NT2/D1 (cell line): Measurements from ENCODE around the gene LRMDA.

Experiments used
- DNase-seq: peaks from one replicate; pipeline ENCODE4 v3.0.0-alpha.2; 2011; ENCODE audit warnings: low read depth, low spot score
- H3K27me3 ChIP-seq: 2 replicates; pipeline ENCODE4 v1.6.0; 2011; ENCODE audit warnings: mild to moderate bottlenecking; ENCODE audit not compliant: insufficient read length, insufficient read depth
- H3K36me3 ChIP-seq: 2 replicates; pipeline ENCODE4 v1.6.1; 2011; ENCODE audit warnings: mild to moderate bottlenecking, low read length, mixed read lengths; ENCODE audit not compliant: insufficient read depth, insufficient read length
- H3K4me1 ChIP-seq: 2 replicates; pipeline ENCODE4 v1.5.1; 2011; ENCODE audit not compliant: insufficient read depth, insufficient read length
- H3K4me3 ChIP-seq: 2 replicates; pipeline ENCODE4 v1.5.1; 2011; ENCODE audit warnings: low read depth; ENCODE audit not compliant: insufficient read length
- H3K9ac ChIP-seq: 2 replicates; pipeline ENCODE4 v1.6.0; 2011; ENCODE audit warnings: low read depth; ENCODE audit not compliant: insufficient read length
- H3K9me3 ChIP-seq: 2 replicates; pipeline ENCODE4 v1.5.1; 2011; ENCODE audit warnings: mild to moderate bottlenecking, low read length; ENCODE audit not compliant: insufficient read depth
- SUZ12 ChIP-seq: IDR thresholded peaks from 2 replicates; pipeline ENCODE4 v1.6.1; 2011; ENCODE audit not compliant: insufficient read length, insufficient read depth; ENCODE audit errors: extremely low read depth
- YY1 ChIP-seq: IDR thresholded peaks from 2 replicates; pipeline ENCODE4 v1.6.1; 2011; ENCODE audit not compliant: insufficient read length, insufficient read depth
- ZNF274 ChIP-seq: IDR thresholded peaks from 2 replicates; pipeline ENCODE4 v1.6.1; 2011; ENCODE audit warnings: mild to moderate bottlenecking, low read depth, low read length

Gene LRMDA

GRCh38 chr10:75982611-75983369 is 551.4 kb downstream of the LRMDA start:
- DNase-seq: no peak
- H3K27me3 ChIP-seq: no peaks in the 10 kb centered on the region
- no peaks in the 10 kb centered on the region for H3K36me3 ChIP-seq
- H3K4me3 ChIP-seq: no peak overlapping the region
- H3K9ac ChIP-seq: no peak overlapping the region
- H3K9me3 ChIP-seq: no peaks in the 10 kb centered on the region
- TF ChIP-seq ZNF274 (no peak), YY1 (no peak), SUZ12 (no peak)
- H3K4me1 ChIP-seq: no peaks in the 10 kb centered on the region

GRCh38 chr10:75984067-75984466 is 552.6 kb downstream of the LRMDA start:
- no peak overlapping the region for H3K4me3 ChIP-seq
- DNase-seq: no peak
- no peaks in the 10 kb centered on the region for H3K27me3 ChIP-seq
- H3K4me1 ChIP-seq: no peaks in the 10 kb centered on the region
- TF ChIP-seq ZNF274 (no peak), YY1 (no peak)
- H3K36me3 ChIP-seq: no peaks in the 10 kb centered on the region
- no peak overlapping the region for H3K9ac ChIP-seq
- H3K9me3 ChIP-seq: no peaks in the 10 kb centered on the region

GRCh38 chr10:75987616-75988015 is 556.2 kb downstream of the LRMDA start:
- Histone ChIP-seq H3K9me3 (no peaks in the 10 kb centered on the region), H3K27me3 (no peaks in the 10 kb centered on the region), H3K4me1 (no peaks in the 10 kb centered on the region), H3K9ac (no peak overlapping the region), H3K36me3 (no peaks in the 10 kb centered on the region), H3K4me3 (no peak overlapping the region)
- DNase-seq: no peak
- no peak for TF ChIP-seq ZNF274
- TF ChIP-seq SUZ12: no peak
- no peak for TF ChIP-seq YY1

- Histone ChIP-seq H3K9ac (no peak overlapping the region), H3K36me3 (no peaks in the 10 kb centered on the region), H3K4me1 (no peaks in the 10 kb centered on the region), H3K9me3 (no peaks in the 10 kb centered on the region), H3K4me3 (no peak overlapping the region), H3K27me3 (no peaks in the 10 kb centered on the region)
- no peak for DNase-seq
- TF ChIP-seq ZNF274 (no peak), YY1 (no peak), SUZ12 (no peak)
These were observed 563.1 kb downstream of the LRMDA start for GRCh38 chr10:75994357-75995040.

- no peaks in the 10 kb centered on the region for H3K27me3 ChIP-seq
- H3K4me3 ChIP-seq: no peak overlapping the region
- TF ChIP-seq ZNF274 (no peak), SUZ12 (no peak), YY1 (no peak)
- no peaks in the 10 kb centered on the region for H3K4me1 ChIP-seq
- H3K9me3 ChIP-seq: no peaks in the 10 kb centered on the region
- no peak for DNase-seq
- no peak overlapping the region for H3K9ac ChIP-seq
- no peaks in the 10 kb centered on the region for H3K36me3 ChIP-seq
These were observed 563.6 kb downstream of the LRMDA start for GRCh38 chr10:75995041-75995430.

GRCh38 chr10:75995720-75996119 is 564.3 kb downstream of the LRMDA start:
- H3K4me3 ChIP-seq: no peak overlapping the region
- no peaks in the 10 kb centered on the region for H3K27me3 ChIP-seq
- no peaks in the 10 kb centered on the region for H3K4me1 ChIP-seq
- no peak overlapping the region for H3K9ac ChIP-seq
- no peaks in the 10 kb centered on the region for H3K9me3 ChIP-seq
- TF ChIP-seq SUZ12 (no peak), YY1 (no peak), ZNF274 (no peak)
- no peak for DNase-seq
- H3K36me3 ChIP-seq: no peaks in the 10 kb centered on the region

GRCh38 chr10:75999001-75999400 is 567.6 kb downstream of the LRMDA start:
- no peak for DNase-seq

More at GRCh38 chr10:75999001-75999400, 567.6 kb downstream of the LRMDA start:
- no peaks in the 10 kb centered on the region for H3K27me3 ChIP-seq
- no peaks in the 10 kb centered on the region for H3K36me3 ChIP-seq
- no peak overlapping the region for H3K9ac ChIP-seq
- H3K4me3 ChIP-seq: no peak overlapping the region
- no peaks in the 10 kb centered on the region for H3K4me1 ChIP-seq
- TF ChIP-seq SUZ12 (no peak), YY1 (no peak)
- no peaks in the 10 kb centered on the region for H3K9me3 ChIP-seq
